Loucy (cell line): Measurements from ENCODE around the gene KCND2.

Experiments used
- H2AFZ ChIP-seq: fragments of 200-600 bp; sonication (generic); 2 replicates; pipeline ENCODE4 v1.6.0; 2016; ENCODE audit warnings: antibody characterized with exemption, mild to moderate bottlenecking, low read length, moderate library complexity
- H3F3A ChIP-seq: fragments of 200-600 bp; 2 replicates; pipeline ENCODE4 v1.6.0; 2016; ENCODE audit warnings: antibody characterized with exemption, low read depth, mild to moderate bottlenecking
- H3K27me3 ChIP-seq: fragments of 200-600 bp; sonication (generic); 2 replicates; pipeline ENCODE4 v1.6.1; 2014; ENCODE audit warnings: low read length, mild to moderate bottlenecking; ENCODE audit not compliant: insufficient read depth, poor library complexity, severe bottlenecking
- H3K36me3 ChIP-seq: fragments of 200-600 bp; sonication (generic); 2 replicates; pipeline ENCODE4 v1.6.1; 2016; ENCODE audit warnings: low read length; ENCODE audit not compliant: insufficient read depth
- H3K4me1 ChIP-seq: fragments of 200-600 bp; sonication (generic); 2 replicates; pipeline ENCODE4 v1.5.1; 2014; ENCODE audit warnings: low read length, mild to moderate bottlenecking; ENCODE audit not compliant: insufficient read depth, poor library complexity, severe bottlenecking
- H3K4me2 ChIP-seq: fragments of 200-600 bp; sonication (generic); 2 replicates; pipeline ENCODE4 v1.6.0; 2014; ENCODE audit warnings: antibody characterized with exemption, low read length, low read depth, mild to moderate bottlenecking; ENCODE audit not compliant: poor library complexity, severe bottlenecking
- H3K4me3 ChIP-seq: fragments of 200-600 bp; sonication (generic); 2 replicates; pipeline ENCODE4 v1.5.1; 2014; ENCODE audit warnings: low read length, mild to moderate bottlenecking, mixed read lengths; ENCODE audit not compliant: poor library complexity, severe bottlenecking
- H3K79me2 ChIP-seq: fragments of 200-600 bp; sonication (generic); 2 replicates; pipeline ENCODE4 v1.6.1; 2014; ENCODE audit warnings: low read length; ENCODE audit not compliant: insufficient read depth
- H3K9ac ChIP-seq: fragments of 200-600 bp; sonication (generic); 2 replicates; pipeline ENCODE4 v1.6.0; 2014; ENCODE audit warnings: mild to moderate bottlenecking, low read depth, low read length, moderate library complexity; ENCODE audit not compliant: poor library complexity, severe bottlenecking
- H3K9me2 ChIP-seq: fragments of 200-600 bp; sonication (generic); replicated peaks from 2 replicates; pipeline ENCODE4 v1.6.1; 2016; ENCODE audit warnings: low read depth, low read length, mixed read lengths
- H3K9me3 ChIP-seq: fragments of 200-600 bp; sonication (generic); 2 replicates; pipeline ENCODE4 v1.6.1; 2014; ENCODE audit warnings: mild to moderate bottlenecking, antibody characterized with exemption, low read length, low read depth; ENCODE audit not compliant: insufficient read depth
- H4K20me1 ChIP-seq: fragments of 200-600 bp; sonication (generic); 2 replicates; pipeline ENCODE4 v1.6.0; 2014; ENCODE audit warnings: antibody characterized with exemption, low read length, mild to moderate bottlenecking; ENCODE audit not compliant: insufficient read depth, poor library complexity, severe bottlenecking
- EZH2phosphoT487 ChIP-seq: fragments of 200-600 bp; IDR thresholded peaks from 2 replicates; pipeline ENCODE4 v1.6.1; 2018; ENCODE audit warnings: antibody characterized with exemption, mild to moderate bottlenecking, moderate library complexity, borderline replicate concordance
- TF ChIP-seq, protein P1 (sequence below): fragments of 200-600 bp; sonication (generic); conservative IDR thresholded peaks from 2 replicates; pipeline ENCODE4 v1.5.1; 2014; ENCODE audit warnings: mild to moderate bottlenecking, antibody characterized with exemption, low read length

KCND2 gene

GRCh38 chr7:120398284-120399000 is 125.5 kb downstream of the KCND2 start:
- no peaks in the 10 kb centered on the region for H3K9me2 ChIP-seq
- H3K4me1 ChIP-seq: no peaks in the 10 kb centered on the region
- no peaks in the 10 kb centered on the region for H3F3A ChIP-seq
- H3K4me3 ChIP-seq: no peak overlapping the region
- no peaks in the 10 kb centered on the region for H4K20me1 ChIP-seq
- no peaks in the 10 kb centered on the region for H3K79me2 ChIP-seq
- TF ChIP-seq, protein P1, sequence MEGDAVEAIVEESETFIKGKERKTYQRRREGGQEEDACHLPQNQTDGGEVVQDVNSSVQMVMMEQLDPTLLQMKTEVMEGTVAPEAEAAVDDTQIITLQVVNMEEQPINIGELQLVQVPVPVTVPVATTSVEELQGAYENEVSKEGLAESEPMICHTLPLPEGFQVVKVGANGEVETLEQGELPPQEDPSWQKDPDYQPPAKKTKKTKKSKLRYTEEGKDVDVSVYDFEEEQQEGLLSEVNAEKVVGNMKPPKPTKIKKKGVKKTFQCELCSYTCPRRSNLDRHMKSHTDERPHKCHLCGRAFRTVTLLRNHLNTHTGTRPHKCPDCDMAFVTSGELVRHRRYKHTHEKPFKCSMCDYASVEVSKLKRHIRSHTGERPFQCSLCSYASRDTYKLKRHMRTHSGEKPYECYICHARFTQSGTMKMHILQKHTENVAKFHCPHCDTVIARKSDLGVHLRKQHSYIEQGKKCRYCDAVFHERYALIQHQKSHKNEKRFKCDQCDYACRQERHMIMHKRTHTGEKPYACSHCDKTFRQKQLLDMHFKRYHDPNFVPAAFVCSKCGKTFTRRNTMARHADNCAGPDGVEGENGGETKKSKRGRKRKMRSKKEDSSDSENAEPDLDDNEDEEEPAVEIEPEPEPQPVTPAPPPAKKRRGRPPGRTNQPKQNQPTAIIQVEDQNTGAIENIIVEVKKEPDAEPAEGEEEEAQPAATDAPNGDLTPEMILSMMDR: no peak
- TF ChIP-seq EZH2phosphoT487: no peak
- no peak overlapping the region for H3K9ac ChIP-seq
- no peaks in the 10 kb centered on the region for H3K36me3 ChIP-seq
- no peaks in the 10 kb centered on the region for H3K27me3 ChIP-seq
- H3K4me2 ChIP-seq: no peak overlapping the region
- H2AFZ ChIP-seq: no peak overlapping the region
- H3K9me3 ChIP-seq: no peaks in the 10 kb centered on the region

- H3K79me2 ChIP-seq: no peaks in the 10 kb centered on the region
- no peaks in the 10 kb centered on the region for H3K4me1 ChIP-seq
- no peak overlapping the region for H3K4me3 ChIP-seq
- H3K9ac ChIP-seq: no peak overlapping the region
- H3K27me3 ChIP-seq: no peaks in the 10 kb centered on the region
- TF ChIP-seq EZH2phosphoT487: no peak
- TF ChIP-seq, protein P1: no peak
- H4K20me1 ChIP-seq: no peaks in the 10 kb centered on the region
- H3K36me3 ChIP-seq: no peaks in the 10 kb centered on the region
- no peaks in the 10 kb centered on the region for H3F3A ChIP-seq
- 0 out of 2 replicates have a peak overlapping the region, but pooled peaks have one; percentile 7 for H2AFZ ChIP-seq
- H3K4me2 ChIP-seq: no peak overlapping the region
- H3K9me3 ChIP-seq: no peaks in the 10 kb centered on the region
- no peaks in the 10 kb centered on the region for H3K9me2 ChIP-seq
These were observed 128.0 kb downstream of the KCND2 start for GRCh38 chr7:120400806-120401455.

DNA sequence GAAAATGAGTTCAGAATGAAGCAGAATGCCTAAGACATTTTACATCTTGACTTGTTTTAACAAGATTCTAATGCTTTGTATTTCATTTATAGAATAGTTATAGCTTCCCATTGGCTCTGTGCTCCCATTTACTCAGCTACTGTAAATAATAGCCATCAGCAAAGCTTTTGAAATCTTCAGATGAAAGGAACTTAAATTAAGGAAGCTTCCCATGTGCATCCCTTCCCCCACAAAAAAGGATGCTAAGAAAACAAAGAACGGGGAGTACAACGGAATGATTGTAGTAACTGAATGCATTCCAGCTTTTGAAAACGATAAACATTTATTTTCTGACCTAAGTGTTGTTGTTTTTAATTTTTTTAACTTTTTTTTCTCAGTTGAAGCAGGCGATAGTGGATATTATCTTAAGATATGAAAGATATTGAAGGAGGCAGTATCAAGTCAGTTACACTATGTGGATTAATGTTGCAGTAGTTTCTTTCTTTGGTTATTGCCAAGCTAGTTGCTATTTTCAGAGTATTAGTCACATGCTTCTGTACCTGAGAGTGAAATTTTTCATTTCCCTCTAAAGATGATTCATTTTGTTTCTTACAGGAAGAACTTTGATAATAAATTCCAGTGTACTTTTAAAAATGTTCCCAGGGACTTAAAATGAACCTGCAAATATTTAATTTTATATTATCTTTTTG is 129.2 kb downstream of the KCND2 start:
- Histone ChIP-seq H3K27me3 (no peaks in the 10 kb centered on the region), H3K79me2 (no peaks in the 10 kb centered on the region), H3K9ac (no peak overlapping the region), H3K4me3 (no peak overlapping the region), H3K4me2 (no peak overlapping the region), H2AFZ (no peak overlapping the region), H4K20me1 (no peaks in the 10 kb centered on the region), H3K9me2 (no peaks in the 10 kb centered on the region), H3K36me3 (no peaks in the 10 kb centered on the region), H3F3A (no peaks in the 10 kb centered on the region), H3K9me3 (no peaks in the 10 kb centered on the region), H3K4me1 (no peaks in the 10 kb centered on the region)
- TF ChIP-seq, protein P1: no peak
- TF ChIP-seq EZH2phosphoT487: no peak
